Gastrocnemius medialis (tissue), 4 donors: ENCODE data around the gene CHAC1. TPM values are rescaled to one million over a fixed set of nuclear protein-coding genes. Genes with fewer than 3 reads are reported as not detected.

Experiments used
- ATAC-seq, 2 donors: fragments of 150-250 bp; one replicate each; pipeline ENCODE4 v1.9.1; 2016
- DNase-seq, 2 donors: peaks; one replicate each; pipeline ENCODE4 v3.0.0-alpha.2; 2019
- H3K27ac ChIP-seq, 4 donors: fragments of 200-600 bp; sonication (generic); 1 replicate in 1 of 4; 2 replicates in 3 of 4; pipeline ENCODE4 v1.5.1; 2016 to 2018; ENCODE audit warnings: mild to moderate bottlenecking in 2 of 4, moderate library complexity in 1 of 4
- H3K27me3 ChIP-seq, 3 donors: fragments of 200-600 bp; sonication (generic) in 2 of 3; 1 replicate in 1 of 3; 2 replicates in 2 of 3; pipeline versions ENCODE4 v1.5.1 to v1.6.0; 2016 to 2019; ENCODE audit warnings: mild to moderate bottlenecking in 1 of 3, moderate library complexity in 1 of 3
- H3K36me3 ChIP-seq, 2 donors: fragments of 200-600 bp; sonication (generic) in 1 of 2; one replicate each; pipeline ENCODE4 v1.5.1; 2017 to 2018
- H3K4me1 ChIP-seq, 2 donors: fragments of 200-600 bp; sonication (generic) in 1 of 2; one replicate each; pipeline ENCODE4 v1.5.1; 2016 to 2017; ENCODE audit warnings: mild to moderate bottlenecking in 2 of 2
- H3K4me3 ChIP-seq, 4 donors: fragments of 200-600 bp; sonication (generic) in 3 of 4; 1 replicate in 1 of 4; 2 replicates in 3 of 4; pipeline ENCODE4 v1.5.1; 2016 to 2019; ENCODE audit warnings: mild to moderate bottlenecking in 2 of 4
- H3K9me3 ChIP-seq, 3 donors: fragments of 200-600 bp; sonication (generic) in 2 of 3; 1 replicate in 1 of 3; 2 replicates in 2 of 3; pipeline ENCODE4 v1.5.1; 2016 to 2019
- POLR2A ChIP-seq, 2 donors: fragments of 450-650 bp; IDR thresholded peaks; one replicate each; pipeline ENCODE4 v1.6.1; 2017; ENCODE audit warnings: antibody characterized with exemption in 2 of 2, mild to moderate bottlenecking in 2 of 2, moderate library complexity in 2 of 2
- in situ Hi-C, 4 donors: fragments of 200-750 bp; cut with MboI; loops; one replicate each; pipeline versions ENCODE4 v1.15.0 to v1.8.0; 2017; ENCODE audit warnings: low sequenced_read_pairs in 4 of 4
- intact Hi-C: fragments of 100-400 bp; cut with DNase I; formaldehyde crosslinking; loops from one replicate; pipeline ENCODE4 v1.15.1; 2023; ENCODE audit warnings: low total_unique reads
- total RNA-seq, 4 donors: library from RNA; depleted of rRNA; stranded (reverse); fragments of >200 nt; gene quantifications; one replicate each; pipeline versions ENCODE4 v1.1.0 to v1.2.3, GENCODE V29; 2016
- TF ChIP-seq, protein P1 (sequence below), 5 experiments: fragments of 450-650 bp in 3 of 5; fragments of 200-600 bp in 2 of 5; sonication (generic) in 2 of 5; IDR thresholded peaks in 4 of 5; conservative IDR thresholded peaks in 1 of 5; 1 replicate in 4 of 5; 2 replicates in 1 of 5; pipeline ENCODE4 v1.5.1; 2016 to 2019; ENCODE audit warnings: antibody characterized with exemption in 5 of 5, mild to moderate bottlenecking in 3 of 5, moderate library complexity in 3 of 5

Gene CHAC1
- total RNA-seq, 4 donors from 2014 or later: 93.4 to 320 (median 139) TPM

DNA sequence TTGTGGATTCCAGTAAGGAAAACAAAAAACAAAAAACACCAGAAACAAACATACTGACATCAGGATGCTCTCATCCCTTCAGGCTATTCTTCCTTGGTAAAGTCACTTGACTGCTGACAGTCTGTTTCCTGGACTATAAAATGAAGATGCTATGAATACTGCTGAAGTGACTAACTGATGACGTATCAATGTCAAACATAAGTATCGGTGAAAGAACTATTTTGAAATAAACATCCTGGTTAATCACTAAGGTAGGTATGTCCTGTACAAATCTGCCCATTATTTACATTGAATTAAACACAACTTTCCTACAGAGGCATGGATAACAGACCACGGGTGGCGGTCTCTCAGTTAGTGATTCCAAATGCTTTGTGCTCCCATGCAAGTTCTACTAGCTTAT lies 45.9 kb downstream of the CHAC1 start:
- no peak for TF ChIP-seq POLR2A (IDR thresholded peaks at IDR 0.05)
- TF ChIP-seq, protein P1, sequence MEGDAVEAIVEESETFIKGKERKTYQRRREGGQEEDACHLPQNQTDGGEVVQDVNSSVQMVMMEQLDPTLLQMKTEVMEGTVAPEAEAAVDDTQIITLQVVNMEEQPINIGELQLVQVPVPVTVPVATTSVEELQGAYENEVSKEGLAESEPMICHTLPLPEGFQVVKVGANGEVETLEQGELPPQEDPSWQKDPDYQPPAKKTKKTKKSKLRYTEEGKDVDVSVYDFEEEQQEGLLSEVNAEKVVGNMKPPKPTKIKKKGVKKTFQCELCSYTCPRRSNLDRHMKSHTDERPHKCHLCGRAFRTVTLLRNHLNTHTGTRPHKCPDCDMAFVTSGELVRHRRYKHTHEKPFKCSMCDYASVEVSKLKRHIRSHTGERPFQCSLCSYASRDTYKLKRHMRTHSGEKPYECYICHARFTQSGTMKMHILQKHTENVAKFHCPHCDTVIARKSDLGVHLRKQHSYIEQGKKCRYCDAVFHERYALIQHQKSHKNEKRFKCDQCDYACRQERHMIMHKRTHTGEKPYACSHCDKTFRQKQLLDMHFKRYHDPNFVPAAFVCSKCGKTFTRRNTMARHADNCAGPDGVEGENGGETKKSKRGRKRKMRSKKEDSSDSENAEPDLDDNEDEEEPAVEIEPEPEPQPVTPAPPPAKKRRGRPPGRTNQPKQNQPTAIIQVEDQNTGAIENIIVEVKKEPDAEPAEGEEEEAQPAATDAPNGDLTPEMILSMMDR (IDR thresholded peaks at IDR 0.05 in 4 of 5, conservative IDR thresholded peaks at IDR 0.05 in 1 of 5): no peak
- no peak for DNase-seq
- Histone ChIP-seq H3K4me3 (no peak overlapping the region), H3K36me3 (peaks cover 0 to 58% of the 10 kb centered on the region in 2 donors), H3K4me1 (peaks cover 10 to 15% of the 10 kb centered on the region in 2 donors), H3K27me3 (no peaks in the 10 kb centered on the region), H3K27ac (no peak overlapping the region), H3K9me3 (no peaks in the 10 kb centered on the region)
- intact Hi-C loops (no loop called here), in situ Hi-C loops (no loop called here)
- no peak for ATAC-seq

DNA sequence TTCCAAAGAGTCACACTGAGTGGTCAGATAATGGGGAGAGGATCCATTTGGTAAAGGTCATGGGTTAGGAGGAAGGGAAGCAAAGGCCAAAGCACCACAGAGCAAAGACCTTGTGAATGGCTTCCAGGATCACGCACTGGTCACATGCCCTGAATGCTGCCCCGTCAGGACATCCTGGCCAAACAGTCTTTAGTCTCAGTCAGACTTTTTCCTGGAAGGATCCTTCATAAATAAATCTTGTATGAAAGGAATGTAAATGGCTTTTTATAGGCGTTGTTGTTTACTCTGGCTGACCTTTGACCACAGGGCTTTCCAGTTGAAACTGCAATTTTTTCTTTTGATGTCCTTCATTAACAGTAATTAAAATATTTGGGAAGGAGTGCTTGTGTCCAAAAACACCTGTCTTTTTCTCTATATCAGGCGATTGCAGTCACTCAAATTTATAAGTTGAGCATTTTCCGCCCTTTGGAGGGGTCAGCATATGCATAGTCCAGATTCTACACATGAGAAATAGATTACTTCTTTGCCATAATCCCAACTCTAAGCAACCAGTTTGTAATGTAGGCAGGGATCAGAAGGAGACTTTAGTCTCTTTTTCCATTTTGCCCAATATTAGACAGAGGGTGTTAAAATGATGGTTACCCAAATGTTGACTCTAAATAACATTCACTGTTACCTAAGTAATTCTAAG lies 48.4 kb downstream of the CHAC1 start:
- in situ Hi-C loops (no loop called here), intact Hi-C loops (loop anchor here (5.0 kb wide), 1 partner anchor 94 kb away; no protein-coding TSS in a partner anchor)
- H3K4me3 ChIP-seq: no peak overlapping the region
- H3K9me3 ChIP-seq: no peaks in the 10 kb centered on the region
- H3K27ac ChIP-seq: peak overlapping the region in 3 of 4 donors; percentile 26 to 53 (median 43)
- peaks cover 0 to 48% of the 10 kb centered on the region in 2 donors for H3K36me3 ChIP-seq
- H3K27me3 ChIP-seq: no peaks in the 10 kb centered on the region
- peaks cover 21 to 27% of the 10 kb centered on the region in 2 donors for H3K4me1 ChIP-seq
- DNase-seq (peak in 1 of 2 donors; percentile 13), ATAC-seq (peak in 1 of 2 donors; percentile 63)
- TF ChIP-seq POLR2A (IDR thresholded peaks at IDR 0.05): no peak
- TF ChIP-seq, protein P1 (IDR thresholded peaks at IDR 0.05 in 4 of 5, conservative IDR thresholded peaks at IDR 0.05 in 1 of 5): no peak

DNA sequence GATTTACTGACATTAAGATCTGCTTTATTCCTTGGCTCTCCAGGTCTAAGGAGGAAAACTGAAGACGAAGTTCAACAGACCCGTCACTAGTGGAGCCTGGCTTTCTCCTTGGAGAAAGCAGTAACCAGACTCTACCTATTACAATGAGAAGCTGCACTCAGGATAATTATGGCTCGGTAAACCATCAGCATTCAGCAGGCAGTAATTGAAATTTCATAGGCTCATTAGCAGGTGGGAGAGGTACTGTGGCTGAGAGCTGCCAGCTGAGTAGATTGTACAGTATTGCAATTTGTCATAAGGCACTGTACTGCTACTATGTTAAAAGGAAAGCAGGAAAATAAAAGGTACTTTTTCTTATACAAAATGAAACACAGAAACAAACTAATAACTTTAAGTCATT lies 51.2 kb downstream of the CHAC1 start:
- H3K4me3 ChIP-seq: no peak overlapping the region
- DNase-seq (no peak), ATAC-seq (no peak)
- in situ Hi-C loops: no loop called here
- H3K36me3 ChIP-seq: peaks cover 0 to 28% of the 10 kb centered on the region in 2 donors
- H3K27me3 ChIP-seq: no peaks in the 10 kb centered on the region
- no peaks in the 10 kb centered on the region for H3K9me3 ChIP-seq
- peaks cover 23 to 28% of the 10 kb centered on the region in 2 donors for H3K4me1 ChIP-seq
- H3K27ac ChIP-seq: no peak overlapping the region
- intact Hi-C loops: loop anchor here (5.0 kb wide), 1 partner anchor 97 kb away; no protein-coding TSS in a partner anchor
- TF ChIP-seq, protein P1 (IDR thresholded peaks at IDR 0.05 in 4 of 5, conservative IDR thresholded peaks at IDR 0.05 in 1 of 5): no peak
- no peak for TF ChIP-seq POLR2A (IDR thresholded peaks at IDR 0.05)

Other genes with a start within 250 kb of the CHAC1 start
- gene RMDN3, start 198.2 kb upstream of the CHAC1 start, total RNA-seq: 10 to 100 TPM; 12.7 to 55.3 (median 19.6) TPM
- gene GCHFR, start 189.4 kb upstream of the CHAC1 start, total RNA-seq: 10 to 100 TPM in 3 of 4 donors, under 1 TPM in 1; 0.49 to 16.9 (median 14.4) TPM
- under 1 TPM in 2 of 4 donors, not detected in 2; 0.09 to 0.49 TPM for gene C15orf62, start 183.5 kb upstream of the CHAC1 start, total RNA-seq
- gene ZFYVE19, start 146.4 kb upstream of the CHAC1 start, total RNA-seq: 10 to 100 TPM; 11.4 to 18.9 (median 14.7) TPM
- gene DNAJC17, start 146.0 kb upstream of the CHAC1 start, total RNA-seq: 10 to 100 TPM in 2 of 4 donors, 1 to 10 TPM in 2; 5.3 to 25.0 (median 11.4) TPM
- gene PPP1R14D, start 124.8 kb upstream of the CHAC1 start, total RNA-seq: under 1 TPM in 1 of 4 donors, not detected in 3; 0.51 TPM
- gene SPINT1, start 109.4 kb upstream of the CHAC1 start, total RNA-seq: 1 to 10 TPM in 2 of 4 donors, under 1 TPM in 1, not detected in 1; 0.42 to 5.0 (median 1.0) TPM
- gene RHOV, start 79.2 kb upstream of the CHAC1 start, total RNA-seq: not detected
- gene VPS18, start 59.0 kb upstream of the CHAC1 start, total RNA-seq: 10 to 100 TPM; 18.5 to 26.1 (median 19.3) TPM
- 10 to 100 TPM in 2 of 4 donors, 1 to 10 TPM in 2; 5.9 to 15.7 (median 8.9) TPM for gene DLL4, start 24.1 kb upstream of the CHAC1 start, total RNA-seq
- gene INO80, start 162.8 kb downstream of the CHAC1 start, total RNA-seq: 10 to 100 TPM; 25.5 to 33.0 (median 27.8) TPM